ENCODE data around the gene NOX4. TPM values are rescaled to one million over a fixed set of nuclear protein-coding genes. Genes with fewer than 3 reads are reported as not detected.

Gene NOX4
- not detected for total RNA-seq

DNA sequence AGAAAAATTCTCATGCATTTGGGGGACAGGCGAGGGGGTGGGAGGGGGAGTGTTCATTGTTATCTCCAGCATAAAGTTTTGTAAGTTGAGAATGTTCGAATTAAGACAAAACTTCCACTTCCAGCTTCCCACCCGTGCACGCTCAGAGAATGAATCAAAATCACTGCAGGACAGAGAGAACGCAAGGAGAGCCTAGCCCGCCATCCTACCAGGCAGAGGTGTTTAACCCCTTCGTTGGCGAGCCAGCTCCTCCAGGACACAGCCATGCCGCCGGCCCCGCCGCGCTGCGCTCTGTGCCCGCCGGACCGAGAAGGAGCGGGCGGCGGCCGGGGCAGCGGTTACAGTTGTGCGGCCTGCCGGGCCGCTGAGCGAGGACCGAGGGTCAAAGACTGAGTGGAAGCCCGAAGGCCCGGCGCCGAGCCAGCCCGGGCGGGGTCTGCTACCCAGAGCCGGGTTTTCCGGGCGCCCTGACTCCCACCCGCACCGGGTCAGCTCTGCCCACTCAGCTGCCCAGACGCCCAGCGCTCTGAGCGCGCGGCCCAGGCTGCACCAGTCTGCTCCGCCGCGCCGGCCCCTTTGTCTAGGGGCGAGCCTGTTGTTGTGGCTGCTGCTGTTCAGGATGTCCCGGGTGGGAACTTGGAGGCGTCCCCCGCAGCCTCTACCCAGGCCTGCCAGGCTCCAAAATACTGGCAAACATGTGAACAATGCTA is at the start of gene NOX4:
Gene NOX4, minus strand, starts transcription at position 395 of the 710 bp plus-strand sequence. Its CDS starts 129 bp downstream, at position 266.
- Mint-ChIP-seq H3K9me3 (peaks cover 1% of the 10 kb centered on the region), H3K4me3 (no peak within 1 kb of the TSS), H3K27me3 (peaks cover 32% of the 10 kb centered on the region), H3K27ac (no peak within 1 kb of the TSS), H3K4me1 (no peaks in the 10 kb centered on the region), H3K36me3 (no peaks in the 10 kb centered on the region)
- no peak for DNase-seq

DNA sequence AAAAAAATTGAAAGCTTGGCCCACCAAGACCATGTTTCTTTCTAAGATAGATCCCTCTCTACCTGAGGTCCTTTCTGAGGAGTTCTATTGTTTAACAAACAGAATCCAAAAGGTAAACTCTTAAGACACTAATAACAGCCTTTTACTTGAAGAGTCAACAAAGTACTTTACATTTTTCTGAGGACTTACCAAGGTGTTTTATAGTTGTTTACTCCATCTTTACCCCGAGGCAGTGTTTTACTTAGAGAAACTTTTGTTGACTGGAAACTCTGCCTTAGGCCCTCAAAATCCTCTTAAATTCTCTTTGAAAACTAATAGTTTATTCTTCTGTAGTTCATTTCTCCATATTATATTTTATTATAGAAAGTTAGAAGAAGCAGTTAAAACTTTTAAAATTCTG is 49.7 kb upstream of the NOX4 start:
- Mint-ChIP-seq H3K36me3 (no peaks in the 10 kb centered on the region), H3K27ac (no peak overlapping the region), H3K9me3 (no peaks in the 10 kb centered on the region), H3K27me3 (no peaks in the 10 kb centered on the region), H3K4me1 (no peaks in the 10 kb centered on the region), H3K4me3 (no peak overlapping the region)
- DNase-seq = no peak

DNA sequence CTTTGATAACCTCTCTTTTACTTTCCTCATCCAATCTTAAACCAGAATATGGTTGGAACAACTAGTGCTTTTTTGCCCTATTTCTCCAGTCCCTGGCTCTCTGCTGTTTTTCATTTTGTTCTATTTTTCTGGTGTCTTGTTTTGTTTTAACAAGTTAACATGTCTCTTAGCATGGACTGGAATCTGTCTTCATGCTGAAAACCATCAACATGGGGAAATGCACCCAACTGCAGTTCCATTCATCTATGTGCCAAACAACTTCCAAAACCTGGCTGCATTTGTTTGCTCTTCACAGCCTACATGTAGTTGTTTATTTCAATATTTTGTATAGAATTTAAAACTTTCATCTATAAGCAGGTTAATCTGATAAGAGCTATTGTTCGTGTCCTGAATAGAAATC is 46.8 kb upstream of the NOX4 start:
- Mint-ChIP-seq H3K27ac (no peak overlapping the region), H3K4me3 (no peak overlapping the region), H3K4me1 (no peaks in the 10 kb centered on the region), H3K36me3 (no peaks in the 10 kb centered on the region), H3K27me3 (no peaks in the 10 kb centered on the region), H3K9me3 (no peaks in the 10 kb centered on the region)
- DNase-seq = no peak

DNA sequence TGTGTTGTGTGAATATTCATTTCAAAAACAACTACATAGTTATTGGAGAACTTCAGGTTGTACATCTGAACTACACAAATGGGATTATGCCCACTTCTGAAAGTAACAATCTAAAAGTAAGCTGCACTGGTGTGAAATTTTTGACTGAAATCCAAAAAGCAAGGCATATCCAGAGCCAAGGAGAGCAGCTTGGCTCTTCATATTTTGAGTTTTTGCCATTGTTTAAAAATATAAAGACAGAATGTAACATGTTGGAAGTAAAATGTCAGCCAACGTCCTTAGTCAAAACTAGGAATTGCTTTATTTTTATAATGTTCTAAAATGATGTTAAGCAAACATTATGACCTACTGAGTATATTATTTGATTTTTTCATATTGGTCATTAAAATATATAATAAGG is 45.8 kb upstream of the NOX4 start:
- Mint-ChIP-seq H3K4me3 (no peak overlapping the region), H3K27me3 (no peaks in the 10 kb centered on the region), H3K36me3 (no peaks in the 10 kb centered on the region), H3K27ac (no peak overlapping the region), H3K4me1 (no peaks in the 10 kb centered on the region), H3K9me3 (peaks cover 1% of the 10 kb centered on the region)
- no peak for DNase-seq

DNA sequence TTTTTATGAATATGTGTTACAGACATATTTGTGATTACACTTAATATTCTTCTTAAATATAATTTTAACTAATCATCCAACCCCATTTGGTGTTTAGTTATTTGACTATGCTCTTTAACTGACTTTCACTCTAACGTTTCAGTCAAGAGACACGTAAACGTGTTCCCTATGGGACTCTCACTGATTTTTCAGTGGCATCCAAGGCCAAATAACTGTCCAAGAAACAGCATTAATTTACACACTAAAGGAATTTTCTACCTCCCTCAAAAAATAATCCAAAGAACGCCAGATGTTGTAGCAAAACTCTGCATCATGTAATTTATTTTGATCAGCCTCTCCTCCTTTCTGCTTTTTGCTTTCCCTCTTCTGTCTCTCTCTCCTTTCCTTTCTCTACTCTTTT is 44.0 kb upstream of the NOX4 start:
- no peaks in the 10 kb centered on the region for H3K36me3 Mint-ChIP-seq
- no peak for DNase-seq
- H3K4me1 Mint-ChIP-seq = no peaks in the 10 kb centered on the region
- peaks cover 1% of the 10 kb centered on the region for H3K9me3 Mint-ChIP-seq
- no peak overlapping the region for H3K27ac Mint-ChIP-seq
- H3K4me3 Mint-ChIP-seq = no peak overlapping the region
- no peaks in the 10 kb centered on the region for H3K27me3 Mint-ChIP-seq

DNA sequence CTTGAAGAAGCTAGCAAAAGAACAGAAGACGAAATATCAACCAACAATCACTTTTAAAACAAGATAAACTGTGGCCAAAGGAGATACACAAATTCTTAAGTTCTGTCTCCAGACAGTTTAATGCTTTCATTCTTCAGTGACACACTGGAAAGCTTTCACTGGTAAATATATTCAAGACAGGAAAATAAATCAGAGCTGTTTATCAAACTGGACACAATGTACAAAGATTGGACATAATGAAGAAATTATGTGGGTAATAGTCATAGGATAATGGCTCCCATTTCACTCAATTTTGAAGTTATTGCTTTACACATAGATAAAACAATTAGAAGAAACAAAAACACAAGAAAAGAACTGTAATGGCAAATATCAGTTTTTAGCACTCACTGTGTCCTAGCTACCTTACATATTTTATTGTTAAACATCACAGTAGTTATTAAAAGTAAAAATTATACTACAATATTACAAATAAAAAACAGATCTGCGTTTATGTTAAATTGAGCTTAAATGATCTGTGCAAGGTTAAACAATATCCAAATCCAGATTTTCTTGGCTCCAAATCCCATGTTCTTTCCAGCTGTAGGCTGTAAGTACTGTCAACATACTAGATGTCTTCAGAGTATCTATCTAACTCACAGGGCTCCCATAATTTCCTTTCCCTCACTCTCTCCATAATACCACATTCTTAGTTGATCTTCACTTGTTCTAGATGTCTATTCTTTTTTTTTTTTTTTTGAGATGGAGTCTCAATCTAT is 38.6 kb upstream of the NOX4 start:
- H3K4me3 Mint-ChIP-seq = no peak overlapping the region
- no peaks in the 10 kb centered on the region for H3K27me3 Mint-ChIP-seq
- no peaks in the 10 kb centered on the region for H3K36me3 Mint-ChIP-seq
- no peak for DNase-seq
- H3K27ac Mint-ChIP-seq = no peak overlapping the region
- H3K4me1 Mint-ChIP-seq = no peaks in the 10 kb centered on the region
- peaks cover 1% of the 10 kb centered on the region for H3K9me3 Mint-ChIP-seq

DNA sequence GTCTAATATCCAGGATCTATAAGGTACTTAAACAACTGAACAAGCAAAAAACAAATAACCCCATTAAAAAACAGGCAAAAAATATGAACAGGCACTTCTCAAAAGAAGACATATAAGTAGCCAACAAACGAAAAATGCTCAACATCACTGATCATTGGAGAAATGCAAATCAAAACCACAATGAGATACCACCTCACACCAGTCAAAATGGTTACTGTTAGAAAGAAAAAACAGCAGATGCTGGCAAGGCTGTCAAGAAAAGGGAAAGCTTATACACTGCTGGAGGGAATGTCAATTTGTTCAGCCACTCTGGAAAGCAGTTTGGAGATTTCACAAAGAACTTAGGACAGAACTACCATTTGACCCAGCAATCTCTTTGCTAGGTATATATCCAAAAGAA is 30.6 kb upstream of the NOX4 start:
- Mint-ChIP-seq H3K9me3 (peaks cover 3% of the 10 kb centered on the region), H3K36me3 (no peaks in the 10 kb centered on the region)
- no peak for DNase-seq

DNA sequence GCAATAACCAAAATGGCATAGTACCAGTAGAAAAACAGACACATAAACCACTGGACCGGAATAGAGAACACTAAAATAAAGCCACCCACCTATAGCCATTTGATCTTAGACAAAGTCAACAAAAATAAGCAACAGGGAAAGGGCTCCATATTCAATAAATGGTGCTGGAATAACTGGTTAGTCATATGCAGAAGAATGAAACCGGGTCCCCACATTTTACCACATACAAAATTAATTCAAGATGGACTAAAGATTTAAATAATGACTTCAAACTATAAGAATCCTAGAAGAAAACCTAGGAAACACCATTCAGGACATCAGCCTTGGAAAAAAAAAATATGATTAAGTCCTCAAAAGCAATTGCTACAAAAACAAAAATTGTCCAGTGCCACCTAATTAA is 30.1 kb upstream of the NOX4 start:
- Mint-ChIP-seq H3K4me1 (no peaks in the 10 kb centered on the region), H3K27ac (no peak overlapping the region), H3K9me3 (peaks cover 4% of the 10 kb centered on the region), H3K36me3 (no peaks in the 10 kb centered on the region), H3K27me3 (no peaks in the 10 kb centered on the region), H3K4me3 (no peak overlapping the region)
- no peak for DNase-seq

More for the DNA sequence above, 30.6 kb upstream of the NOX4 start:
- Mint-ChIP-seq H3K27ac (no peak overlapping the region), H3K27me3 (no peaks in the 10 kb centered on the region), H3K4me1 (no peaks in the 10 kb centered on the region), H3K4me3 (no peak overlapping the region)

DNA sequence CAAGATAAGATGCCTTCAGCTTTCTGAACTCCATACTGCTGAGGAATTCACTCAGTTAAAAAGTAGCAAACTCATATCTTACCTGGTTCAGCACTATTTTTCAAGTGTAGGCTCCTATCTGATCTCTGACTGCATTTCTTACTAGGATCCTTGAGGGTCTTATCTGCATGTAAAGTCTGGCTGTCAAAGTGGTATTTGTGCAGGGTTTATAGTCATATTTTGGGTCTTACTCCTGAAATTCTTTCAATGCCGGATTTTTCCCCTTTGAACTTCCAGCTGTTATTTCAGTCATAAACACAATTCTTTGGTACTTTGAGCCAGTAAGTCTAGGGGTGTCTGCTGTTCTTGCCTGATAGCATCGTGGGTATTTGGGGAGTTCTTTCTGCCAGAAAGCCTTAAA is 25.3 kb upstream of the NOX4 start:
- Mint-ChIP-seq H3K36me3 (no peaks in the 10 kb centered on the region), H3K4me1 (no peaks in the 10 kb centered on the region), H3K4me3 (no peak overlapping the region), H3K9me3 (peaks cover 3% of the 10 kb centered on the region), H3K27me3 (no peaks in the 10 kb centered on the region), H3K27ac (no peak overlapping the region)
- no peak for DNase-seq

DNA sequence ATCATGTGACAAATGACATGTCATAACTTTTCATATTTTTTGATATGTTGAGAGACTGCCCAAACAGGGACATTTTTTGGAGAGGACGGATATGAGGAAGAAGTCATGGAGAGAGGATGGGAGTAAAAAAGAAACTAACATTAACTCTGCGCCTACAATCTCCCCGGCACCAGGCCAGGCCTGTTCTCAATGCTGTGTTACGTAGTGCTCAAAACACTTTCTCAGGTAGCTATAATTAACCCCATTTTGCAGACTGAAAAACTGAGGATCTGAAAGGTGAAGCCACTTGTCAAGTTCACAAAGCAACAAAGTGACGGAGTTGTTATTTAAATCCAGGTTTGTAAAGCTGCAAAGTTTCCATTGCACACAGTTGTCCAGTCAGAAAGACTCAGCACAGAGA is 17.4 kb upstream of the NOX4 start:
- Mint-ChIP-seq H3K27me3 (no peaks in the 10 kb centered on the region), H3K4me3 (no peak overlapping the region), H3K9me3 (no peaks in the 10 kb centered on the region), H3K4me1 (no peaks in the 10 kb centered on the region), H3K36me3 (no peaks in the 10 kb centered on the region), H3K27ac (no peak overlapping the region)
- DNase-seq = no peak

DNA sequence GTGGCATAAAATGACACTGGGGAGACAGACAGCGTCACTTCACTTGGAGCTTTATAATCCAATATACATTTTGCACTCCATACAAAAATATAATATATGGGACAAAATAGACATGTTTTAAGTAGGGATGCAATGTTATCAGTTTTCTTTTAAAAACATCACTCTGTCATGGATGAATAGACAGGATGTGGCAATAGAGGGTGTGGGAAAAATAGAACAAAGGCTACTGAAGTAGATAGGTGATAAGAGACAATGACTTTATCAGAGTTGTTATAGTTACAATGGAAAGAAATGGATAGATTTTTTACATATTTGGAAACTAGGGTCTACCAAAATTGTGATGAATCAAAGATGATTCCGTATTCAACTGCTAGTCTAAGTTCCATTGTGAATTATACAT is 13.1 kb upstream of the NOX4 start:
- Mint-ChIP-seq H3K27me3 (no peaks in the 10 kb centered on the region), H3K36me3 (no peaks in the 10 kb centered on the region), H3K4me1 (no peaks in the 10 kb centered on the region), H3K27ac (no peak overlapping the region), H3K9me3 (no peaks in the 10 kb centered on the region), H3K4me3 (no peak overlapping the region)
- DNase-seq = no peak

DNA sequence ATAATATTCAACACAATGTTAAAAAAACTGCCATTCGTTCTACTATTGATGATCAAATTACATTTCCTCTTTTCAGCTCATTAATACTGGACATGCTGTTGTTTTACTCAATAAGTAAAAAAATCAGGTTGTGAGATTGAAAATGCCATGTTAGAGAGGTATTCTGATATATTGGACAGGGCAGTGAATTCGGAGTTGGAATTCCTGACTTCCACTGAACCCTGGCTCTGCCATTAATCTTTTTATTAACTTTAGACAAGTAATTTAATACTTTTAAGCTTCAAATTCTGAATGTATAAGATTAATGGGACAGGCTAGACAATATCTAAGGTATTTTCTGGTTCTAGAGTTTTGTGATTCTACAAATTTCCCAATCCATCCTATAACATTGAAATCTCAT is 12.2 kb upstream of the NOX4 start:
- Mint-ChIP-seq H3K4me3 (no peak overlapping the region), H3K36me3 (no peaks in the 10 kb centered on the region), H3K9me3 (no peaks in the 10 kb centered on the region), H3K27me3 (no peaks in the 10 kb centered on the region), H3K27ac (no peak overlapping the region), H3K4me1 (no peaks in the 10 kb centered on the region)
- no peak for DNase-seq

DNA sequence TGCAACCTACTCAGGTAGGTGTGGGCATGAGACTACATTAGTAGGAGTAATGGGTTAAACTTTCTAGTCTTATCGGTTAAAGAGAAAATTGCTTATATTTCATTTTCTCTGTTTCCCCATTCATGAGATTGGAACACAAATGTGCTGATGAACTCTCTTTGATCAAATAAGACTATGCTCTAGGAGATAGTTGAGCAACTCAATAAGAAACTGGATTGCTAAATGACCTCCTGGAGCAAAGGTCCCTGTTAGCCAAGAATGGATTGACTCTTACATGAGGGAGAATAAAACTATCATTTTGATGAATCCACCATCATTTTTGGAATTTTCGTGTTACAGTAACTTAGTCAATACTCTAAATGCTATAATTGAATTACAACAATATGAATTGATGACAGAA is 11.1 kb upstream of the NOX4 start:
- DNase-seq = no peak
- no peaks in the 10 kb centered on the region for H3K27me3 Mint-ChIP-seq
- H3K36me3 Mint-ChIP-seq = no peaks in the 10 kb centered on the region
- no peak overlapping the region for H3K4me3 Mint-ChIP-seq
- no peaks in the 10 kb centered on the region for H3K4me1 Mint-ChIP-seq
- H3K9me3 Mint-ChIP-seq = no peaks in the 10 kb centered on the region
- H3K27ac Mint-ChIP-seq = no peak overlapping the region

DNA sequence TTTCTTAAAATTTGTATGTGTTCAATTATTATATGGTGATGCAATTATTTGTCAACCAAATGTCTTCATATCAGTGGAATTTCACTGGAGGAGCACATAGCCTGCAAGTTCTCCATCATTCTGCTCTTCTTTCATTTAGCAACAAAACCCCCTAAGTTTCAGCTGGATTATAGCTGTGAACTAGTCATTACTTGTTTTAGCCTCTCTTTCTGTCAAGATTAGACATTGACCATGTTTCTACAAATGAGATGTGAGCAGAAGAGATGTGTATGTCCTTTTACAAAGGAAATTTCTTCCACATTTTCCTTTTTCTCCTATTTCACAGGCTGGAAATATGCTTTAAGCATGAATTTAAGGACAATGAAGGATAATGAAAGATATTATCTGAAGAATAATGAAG is 9.2 kb upstream of the NOX4 start:
- H3K9me3 Mint-ChIP-seq = no peaks in the 10 kb centered on the region
- no peak for DNase-seq
- no peaks in the 10 kb centered on the region for H3K27me3 Mint-ChIP-seq

DNA sequence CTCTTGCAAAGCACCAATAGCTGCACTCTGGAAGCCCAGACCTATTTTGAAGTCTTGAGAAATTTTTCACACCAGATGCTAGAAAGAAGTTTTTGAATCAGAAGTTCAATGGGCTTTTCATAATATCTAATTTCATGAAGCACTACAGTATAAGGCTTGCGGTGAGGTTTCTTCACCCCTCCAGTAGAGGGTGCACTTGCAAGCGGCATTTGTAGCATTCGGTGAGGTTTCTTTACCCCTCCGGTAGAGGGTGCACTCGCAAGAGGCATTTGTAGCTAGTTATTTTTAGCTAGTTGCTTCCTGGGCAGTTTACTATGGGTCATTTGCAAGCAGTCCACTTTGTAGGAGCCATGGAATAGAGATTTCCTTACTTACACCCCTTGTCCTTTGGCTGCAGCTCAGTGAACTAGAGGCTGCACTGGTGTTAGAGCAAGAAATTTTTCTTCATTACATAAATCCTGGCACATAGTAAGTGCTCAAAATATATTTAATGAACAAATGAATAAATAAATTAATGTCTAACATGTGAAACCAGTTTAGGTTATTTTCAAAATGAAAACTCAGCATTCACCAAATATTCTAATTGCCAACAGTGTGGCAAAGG is 7.8 kb upstream of the NOX4 start:
- H3K27me3 Mint-ChIP-seq = no peaks in the 10 kb centered on the region
- no peaks in the 10 kb centered on the region for H3K36me3 Mint-ChIP-seq
- H3K27ac Mint-ChIP-seq = no peak overlapping the region
- no peak for DNase-seq
- H3K4me3 Mint-ChIP-seq = no peak overlapping the region
- no peaks in the 10 kb centered on the region for H3K4me1 Mint-ChIP-seq
- no peaks in the 10 kb centered on the region for H3K9me3 Mint-ChIP-seq

More for the DNA sequence above, 9.2 kb upstream of the NOX4 start:
- Mint-ChIP-seq H3K4me3 (no peak overlapping the region), H3K36me3 (no peaks in the 10 kb centered on the region), H3K27ac (no peak overlapping the region), H3K4me1 (no peaks in the 10 kb centered on the region)

DNA sequence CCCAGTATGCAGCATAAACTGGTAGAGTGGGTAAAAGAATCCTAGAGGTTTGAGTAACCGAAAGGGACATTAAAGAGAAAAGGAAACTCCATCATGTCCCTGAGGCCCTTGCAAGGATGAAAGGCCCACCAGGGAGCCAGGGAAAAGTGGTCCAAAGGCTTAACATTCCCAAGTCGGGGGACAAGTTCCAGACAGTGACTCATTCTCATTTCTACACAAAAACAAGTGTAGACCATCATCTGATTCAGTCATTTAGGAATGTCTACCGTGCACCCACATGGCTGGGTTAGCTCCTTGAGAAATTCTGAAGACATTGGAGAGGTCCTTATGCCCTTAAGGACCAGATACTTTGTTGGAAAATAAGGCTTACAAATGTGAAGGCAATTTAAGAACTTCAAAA is 4.8 kb upstream of the NOX4 start:
- no peaks in the 10 kb centered on the region for H3K36me3 Mint-ChIP-seq
- no peak for DNase-seq
- no peaks in the 10 kb centered on the region for H3K9me3 Mint-ChIP-seq
- H3K27ac Mint-ChIP-seq = no peak overlapping the region
- H3K4me3 Mint-ChIP-seq = no peak overlapping the region
- peaks cover 15% of the 10 kb centered on the region for H3K27me3 Mint-ChIP-seq
- no peaks in the 10 kb centered on the region for H3K4me1 Mint-ChIP-seq

Data from activated naive CD8-positive, alpha-beta T cell treated with anti-CD3 and anti-CD28 coated beads for 36 hours (primary cell).